ENCODE results near the gene LIN7B. TPM values are rescaled to one million over a fixed set of nuclear protein-coding genes. Genes with fewer than 3 reads are reported as not detected.

LIN7B gene
- total RNA-seq, 2 donors from 2014 or later = 31.5 to 35.0 TPM

GRCh38 chr19:49167857-49168409 is 53.8 kb downstream of the LIN7B start:
- peaks cover 51% of the 10 kb centered on the region for H3K36me3 ChIP-seq
- no peak overlapping the region for H3K4me3 ChIP-seq
- no peak for TF ChIP-seq CTCF (IDR thresholded peaks at IDR 0.05)
- peaks cover 0 to 20% of the 10 kb centered on the region in 2 donors for H3K4me1 ChIP-seq
- no peaks in the 10 kb centered on the region for H3K9me3 ChIP-seq
- H3K27me3 ChIP-seq = no peaks in the 10 kb centered on the region
- no peak for DNase-seq (ENCODE audit: low spot score)
- no peak overlapping the region for H3K27ac ChIP-seq

Other genes with a start within 250 kb of the LIN7B start
- gene PLEKHA4, start 245.8 kb upstream of the LIN7B start, total RNA-seq = 10 to 100 TPM; 22.4 to 25.1 TPM
- gene PPP1R15A, start 241.9 kb upstream of the LIN7B start, total RNA-seq = 10 to 100 TPM; 55.0 to 97.6 TPM
- gene TULP2, start 215.6 kb upstream of the LIN7B start, total RNA-seq = not detected
- 100 to 1,000 TPM; 347 to 411 TPM for gene NUCB1, start 214.1 kb upstream of the LIN7B start, total RNA-seq
- not detected for gene DHDH, start 180.7 kb upstream of the LIN7B start, total RNA-seq
- 10 to 100 TPM; 10.7 to 21.2 TPM for gene BAX, start 159.5 kb upstream of the LIN7B start, total RNA-seq
- gene FTL, start 149.1 kb upstream of the LIN7B start, total RNA-seq = 1,000 to 10,000 TPM; 1,493 to 3,053 TPM
- gene GYS1, start 121.1 kb upstream of the LIN7B start, total RNA-seq = 10 to 100 TPM; 72.1 to 88.1 TPM
- 10 to 100 TPM; 49.1 to 87.7 TPM for gene RUVBL2, start 120.5 kb upstream of the LIN7B start, total RNA-seq
- gene LHB, start 97.3 kb upstream of the LIN7B start, total RNA-seq = not detected
- not detected for gene CGB3, start 90.0 kb upstream of the LIN7B start, total RNA-seq
- gene CGB2, start 82.5 kb upstream of the LIN7B start, total RNA-seq = not detected
- gene CGB1, start 77.5 kb upstream of the LIN7B start, total RNA-seq = not detected
- gene CGB5, start 70.5 kb upstream of the LIN7B start, total RNA-seq = not detected
- not detected for gene CGB8, start 65.3 kb upstream of the LIN7B start, total RNA-seq
- not detected for gene CGB7, start 56.6 kb upstream of the LIN7B start, total RNA-seq
- not detected for gene NTF4, start 49.6 kb upstream of the LIN7B start, total RNA-seq
- gene KCNA7, start 41.7 kb upstream of the LIN7B start, total RNA-seq = 1 to 10 TPM in 1 of 2 donors, under 1 TPM in 1; 0.35 to 3.2 TPM
- 10 to 100 TPM; 62.7 to 89.4 TPM for gene SNRNP70, start 28.9 kb upstream of the LIN7B start, total RNA-seq
- gene C19orf73, start 4.8 kb downstream of the LIN7B start, total RNA-seq = 1 to 10 TPM; 3.1 to 5.9 TPM
- 1 to 10 TPM; 5.0 to 6.8 TPM for gene PPFIA3, start 5.2 kb downstream of the LIN7B start, total RNA-seq
- 1,000 to 10,000 TPM in 1 of 2 donors, 100 to 1,000 TPM in 1; 558 to 1,164 TPM for gene HRC, start 41.0 kb downstream of the LIN7B start, total RNA-seq
- 10 to 100 TPM; 20.6 to 22.8 TPM for gene TRPM4, start 43.4 kb downstream of the LIN7B start, total RNA-seq
- gene SLC6A16, start 210.8 kb downstream of the LIN7B start, total RNA-seq = under 1 TPM; 0.56 to 0.90 TPM
- gene CD37, start 221.0 kb downstream of the LIN7B start, total RNA-seq = 10 to 100 TPM in 1 of 2 donors, 1 to 10 TPM in 1; 2.6 to 12.1 TPM
- 10 to 100 TPM; 39.8 to 45.3 TPM for gene TEAD2, start 248.0 kb downstream of the LIN7B start, total RNA-seq
- not detected for gene DKKL1, start 249.5 kb downstream of the LIN7B start, total RNA-seq

Measured in right atrium auricular region (tissue), 2 donors.